Stimulated activated CD4-positive, alpha-beta T cell treated with anti-CD3 and anti-CD28 coated beads, Interleukin-4, amount 100 ng/mL, for 48 hours (primary cell): ENCODE data around the gene DTD1.

Experiments
- DNase-seq, 2 donors: peaks; one replicate each; pipeline ENCODE4 v3.0.0-alpha.2; 2020; ENCODE audit warnings: low read depth in 2 of 2

DTD1 gene

DNA sequence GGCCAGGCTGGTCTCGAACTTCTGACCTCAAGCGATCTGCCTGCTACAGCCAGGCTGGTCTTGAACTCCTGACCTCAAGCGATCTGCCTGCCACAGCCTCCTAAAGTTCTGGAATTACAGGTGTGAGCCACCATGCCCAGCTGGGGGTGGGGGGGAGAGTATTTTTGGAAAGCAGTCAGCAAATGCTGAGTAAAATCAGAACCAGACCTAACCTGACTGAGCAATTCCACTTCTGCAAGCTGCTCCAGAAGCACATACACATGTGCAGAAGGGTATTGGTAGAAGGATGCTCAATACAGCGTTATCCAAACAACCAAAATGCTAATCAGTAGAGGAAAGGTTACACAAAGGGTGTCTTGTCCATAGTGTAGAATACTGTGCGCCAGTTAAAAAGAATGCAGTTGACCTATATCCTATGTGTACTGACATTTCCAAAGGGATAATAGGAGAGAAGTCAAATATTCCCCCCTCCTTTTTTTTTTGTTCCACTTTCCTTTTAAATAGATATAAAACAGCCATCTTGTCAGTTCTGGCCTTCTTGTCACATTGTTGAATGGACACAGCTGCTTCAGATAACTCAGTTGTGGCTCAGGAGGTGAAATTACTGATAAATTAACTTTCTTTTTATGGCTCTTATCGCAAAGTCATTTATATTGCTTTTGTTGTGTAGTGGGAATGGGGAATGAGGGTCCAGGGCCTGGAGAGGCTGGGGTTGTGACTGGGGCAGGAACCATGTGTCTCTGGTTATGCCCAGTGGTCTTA is 74.6 kb downstream of the DTD1 start:
- no peak for DNase-seq

GRCh38 chr20:18663932-18664331 is 76.1 kb downstream of the DTD1 start:
- no peak for DNase-seq

GRCh38 chr20:18665135-18665534 is 77.3 kb downstream of the DTD1 start:
- DNase-seq: no peak

DNA sequence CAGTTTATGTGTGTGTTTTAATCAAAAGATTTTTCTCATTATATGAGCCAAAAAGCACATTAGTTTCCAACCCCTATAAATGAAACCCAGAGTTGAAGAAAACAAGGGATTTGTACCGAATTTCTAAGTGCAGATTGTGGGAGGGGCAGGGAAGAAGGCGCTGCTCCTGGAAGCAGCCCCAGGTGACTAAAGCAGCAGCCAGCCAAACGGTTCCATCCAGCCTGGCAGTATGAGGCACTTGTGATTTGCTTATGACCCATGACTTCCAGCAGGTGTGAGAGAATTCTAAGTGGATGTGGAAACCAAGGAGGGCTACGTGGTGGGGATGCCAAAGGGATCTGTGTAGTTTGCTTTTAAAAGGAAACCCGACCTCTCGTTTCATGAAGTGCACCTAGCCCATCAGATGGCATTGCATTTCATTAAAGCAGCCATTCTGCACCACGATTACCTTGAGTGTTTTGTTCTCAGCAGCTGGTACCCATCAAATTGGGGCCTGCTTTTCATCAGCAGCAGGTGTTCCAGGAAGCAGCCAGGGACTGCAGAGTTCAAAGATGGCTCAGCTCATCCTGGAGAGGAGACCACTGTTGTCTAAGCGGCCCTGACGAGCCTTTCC is 79.1 kb downstream of the DTD1 start:
- DNase-seq: no peak

DNA sequence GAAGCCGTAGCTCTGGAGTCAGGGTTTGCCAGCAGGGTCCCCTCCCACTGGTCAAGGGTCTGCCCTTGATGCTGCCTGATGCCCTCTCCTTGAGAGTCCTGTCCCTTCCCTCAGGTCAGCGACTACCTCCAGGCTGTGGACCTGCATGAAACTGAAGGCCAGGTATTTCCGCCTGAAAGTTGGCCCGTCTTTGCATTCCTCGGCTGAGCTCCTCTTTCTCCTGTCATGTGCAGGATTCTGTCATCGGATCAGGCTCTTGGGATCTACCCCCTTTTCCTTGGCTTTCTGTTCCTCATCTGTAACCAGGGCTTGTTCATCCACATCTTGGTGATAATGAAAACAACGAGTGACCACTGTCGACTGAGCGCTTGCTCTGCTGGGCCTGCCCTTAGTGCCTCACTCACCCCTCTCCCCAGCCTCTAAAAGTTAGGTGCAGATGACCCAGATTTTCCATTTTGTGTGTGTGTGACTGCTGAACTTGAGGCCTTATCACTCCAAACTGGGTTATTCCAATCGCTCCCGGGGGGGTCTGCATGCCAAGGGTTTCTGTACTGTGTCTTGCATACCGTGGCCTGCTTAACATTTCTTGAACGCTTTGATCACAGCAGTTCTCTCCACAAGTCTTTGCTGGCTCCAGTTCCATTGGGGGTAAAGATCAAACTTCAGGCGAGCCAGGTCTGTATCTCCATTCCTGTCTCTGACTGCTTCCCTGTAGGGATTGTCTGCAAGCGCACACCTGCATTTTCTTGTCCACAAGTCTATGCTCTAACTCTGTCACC is 81.6 kb downstream of the DTD1 start:
- no peak for DNase-seq

- no peak for DNase-seq
Measured at GRCh38 chr20:18671203-18671710, 83.4 kb downstream of the DTD1 start.

- no peak for DNase-seq
Measured at GRCh38 chr20:18672834-18673233, 85.0 kb downstream of the DTD1 start.

DNA sequence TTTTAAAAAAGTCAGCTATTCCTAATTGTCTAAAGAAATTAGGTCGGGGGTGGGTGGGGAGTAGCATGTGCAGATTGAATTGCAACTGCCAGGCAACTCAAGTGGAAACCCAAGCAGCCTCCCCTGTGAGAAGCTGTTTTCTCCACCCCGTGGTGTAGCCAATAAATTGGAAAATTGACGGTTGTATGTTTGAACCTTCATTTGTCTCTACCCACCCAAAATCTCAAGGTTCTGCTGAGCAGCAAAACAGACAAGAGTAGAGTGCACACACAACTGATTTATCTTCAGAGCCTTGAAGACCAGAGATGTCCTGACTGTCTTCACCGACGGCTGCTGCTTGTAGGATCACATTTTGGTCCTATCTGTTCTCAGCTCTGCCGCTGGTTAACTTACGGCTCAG is 88.5 kb downstream of the DTD1 start:
- DNase-seq: no peak

DNA sequence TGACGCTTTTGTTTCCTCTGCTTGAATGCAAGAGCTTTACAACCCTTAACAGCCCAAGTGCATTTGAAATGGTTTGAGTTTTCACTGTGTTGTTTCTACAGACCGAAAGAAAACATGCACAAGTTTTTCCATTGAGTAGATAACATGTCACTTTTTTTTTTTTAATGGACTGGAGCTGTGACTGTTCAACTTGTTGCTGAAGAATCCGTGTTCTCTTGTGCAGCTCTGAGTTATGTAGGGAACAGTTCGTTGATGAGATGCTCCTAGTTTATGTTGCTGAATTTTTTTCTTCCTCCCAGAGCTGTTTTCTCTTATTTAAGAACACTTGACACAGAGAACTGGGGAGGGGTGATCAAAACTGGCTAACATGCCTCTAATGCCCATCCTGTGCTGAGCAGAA is 89.3 kb downstream of the DTD1 start:
- DNase-seq: no peak

GRCh38 chr20:18678549-18679419 is 90.9 kb downstream of the DTD1 start:
- DNase-seq: no peak

DNA sequence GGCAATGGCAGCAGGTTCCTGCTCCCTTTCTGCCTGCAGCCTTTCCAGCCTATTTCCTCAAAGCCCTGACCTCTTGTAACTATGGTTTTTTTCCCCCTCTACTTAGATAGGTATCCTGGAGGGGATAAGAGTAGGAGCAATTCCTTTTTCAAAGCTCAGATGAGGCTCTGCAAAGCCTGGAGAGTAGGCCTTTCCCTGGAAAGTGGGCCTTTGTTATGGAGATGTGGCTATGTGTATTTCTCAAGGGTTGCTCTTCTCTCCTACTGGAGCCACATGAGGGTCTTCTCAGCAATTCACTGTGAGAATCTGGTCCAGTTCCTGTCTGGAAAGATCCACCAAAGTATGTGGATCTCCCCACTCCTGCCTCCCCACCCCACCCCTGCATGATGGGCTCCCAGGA is 96.0 kb downstream of the DTD1 start:
- DNase-seq: no peak

- DNase-seq: no peak
Measured at GRCh38 chr20:18684775-18685174, 96.9 kb downstream of the DTD1 start.

GRCh38 chr20:18685406-18685805 is 97.6 kb downstream of the DTD1 start:
- DNase-seq: no peak

DNA sequence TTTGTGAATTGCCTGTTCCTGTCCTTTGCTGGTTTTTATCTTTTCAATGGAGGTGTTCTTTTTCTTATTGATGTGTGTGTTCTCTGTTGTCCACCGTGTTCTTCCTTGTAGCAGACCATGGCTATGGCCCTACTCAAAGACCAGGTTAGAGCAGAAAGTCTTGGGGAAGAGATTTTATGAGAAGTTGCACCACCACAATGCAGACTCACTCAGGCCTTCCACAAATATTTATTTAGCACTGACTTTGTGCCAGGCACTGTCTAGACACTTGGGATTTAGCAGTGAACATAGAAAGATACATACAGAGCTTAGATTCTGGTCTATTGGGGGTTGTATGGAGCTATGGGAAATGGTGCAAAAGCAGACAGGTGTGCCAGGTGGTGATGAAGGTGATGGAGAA is 98.8 kb downstream of the DTD1 start:
- no peak for DNase-seq

DNA sequence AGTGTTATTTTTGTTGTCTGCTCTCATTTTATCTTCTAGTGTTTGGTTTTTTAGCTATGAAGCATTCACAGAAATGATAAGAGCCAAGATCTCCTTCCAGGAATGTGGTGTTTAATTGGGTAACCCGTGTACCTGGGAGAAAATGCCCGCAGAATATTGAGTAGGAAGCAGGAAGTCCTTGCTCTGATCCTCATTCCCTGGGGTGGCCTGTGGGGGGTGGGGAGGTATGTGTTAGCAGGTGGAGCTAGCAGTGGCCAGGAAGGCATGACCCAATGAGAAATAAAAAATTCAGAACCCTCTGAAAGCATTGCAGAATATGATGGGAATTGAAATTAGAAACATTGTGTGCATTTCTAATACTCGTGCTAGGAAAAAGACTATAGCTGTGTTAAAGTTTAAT is 100.8 kb downstream of the DTD1 start:
- DNase-seq: no peak

GRCh38 chr20:18689557-18689956 is 101.7 kb downstream of the DTD1 start:
- no peak for DNase-seq

DNA sequence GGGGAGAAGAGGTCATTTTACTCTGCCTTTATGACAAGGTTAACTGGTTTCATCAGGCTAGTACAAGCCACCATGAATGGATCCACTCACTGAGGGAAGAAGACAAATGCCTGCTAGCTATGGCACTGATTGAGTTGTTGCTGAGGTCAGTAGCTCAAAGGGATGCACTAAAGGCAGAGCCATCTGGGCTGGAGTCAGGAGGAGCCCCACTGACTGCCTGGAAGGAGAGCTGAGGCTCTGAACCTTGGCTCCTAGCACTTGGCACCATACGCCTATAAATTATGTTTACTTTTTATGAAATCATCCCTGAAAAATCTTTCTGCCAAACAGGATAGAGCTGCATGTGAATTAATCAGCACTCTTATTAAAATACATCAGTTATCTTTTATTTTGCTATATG is 104.6 kb downstream of the DTD1 start:
- no peak for DNase-seq

DNA sequence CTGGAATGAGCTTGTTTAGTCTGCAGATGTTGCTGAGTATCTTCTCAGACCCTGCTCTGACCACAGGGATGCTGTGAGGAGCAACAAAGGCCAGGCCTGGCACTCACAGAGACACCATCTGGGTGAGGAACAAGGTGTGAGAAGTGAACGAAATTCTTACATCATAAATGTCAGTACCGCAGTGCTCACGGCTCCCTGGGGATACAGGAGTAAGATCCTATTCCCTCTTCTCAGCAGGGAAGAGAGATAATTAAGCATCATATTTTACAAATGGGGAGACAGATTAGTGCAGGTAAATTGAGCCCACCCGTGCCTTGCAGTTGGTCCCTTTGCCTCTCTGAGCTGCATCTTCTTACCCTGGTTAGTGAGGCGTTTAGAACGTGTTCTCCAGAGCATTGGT is 106.2 kb downstream of the DTD1 start:
- DNase-seq: no peak

DNA sequence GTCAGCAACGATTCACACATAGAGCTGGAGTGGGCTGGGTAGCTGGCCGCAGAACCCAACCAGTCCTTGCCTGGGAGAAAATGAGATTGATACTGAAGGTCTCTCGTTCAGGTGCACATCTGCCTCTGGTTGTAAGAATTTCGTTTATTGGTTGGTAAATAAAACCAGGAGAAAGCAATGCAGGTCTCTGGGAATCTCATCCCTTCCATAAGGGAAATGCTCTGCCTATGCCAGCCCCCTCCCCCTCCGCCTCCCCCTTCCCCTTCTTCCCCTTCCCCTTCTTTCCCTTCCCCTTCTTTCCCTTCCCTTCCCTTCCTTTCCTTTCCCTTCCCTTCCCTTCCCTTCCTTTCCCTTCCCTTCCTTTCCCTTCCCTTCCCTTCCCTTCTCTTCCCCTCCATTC is 107.3 kb downstream of the DTD1 start:
- DNase-seq: no peak

- no peak for DNase-seq
Measured at GRCh38 chr20:18698735-18699380, 111.0 kb downstream of the DTD1 start.

- DNase-seq: no peak
Measured at GRCh38 chr20:18701969-18702368, 114.1 kb downstream of the DTD1 start.
